Nephron (organoid): ENCODE measurements around the gene STX18.
"Not testable (repeated sequence)": the region's sequence is repeated elsewhere in the genome, so short reads cannot be mapped to it uniquely, and the experiment has no call there.

ENCODE experiments used
- H3K27ac Mint-ChIP-seq, 3 experiments: 2 replicates each; pipeline ENCODE4 v1.8.0; 2020; ENCODE audit warnings: mixed read lengths in 3 of 3, mild to moderate bottlenecking in 2 of 3, moderate library complexity in 1 of 3
- H3K27me3 Mint-ChIP-seq: 2 replicates; pipeline ENCODE4 v1.8.0; 2021; ENCODE audit warnings: low read depth, mild to moderate bottlenecking, moderate library complexity, mixed read lengths
- H3K36me3 Mint-ChIP-seq: 2 replicates; pipeline ENCODE4 v1.8.0; 2020; ENCODE audit warnings: low read depth, mixed read lengths
- H3K4me1 Mint-ChIP-seq: 2 replicates; pipeline ENCODE4 v1.8.0; 2020; ENCODE audit warnings: mixed read lengths
- H3K4me3 Mint-ChIP-seq, 3 experiments: 2 replicates each; pipeline ENCODE4 v1.8.0; 2020; ENCODE audit warnings: mild to moderate bottlenecking in 3 of 3, mixed read lengths in 3 of 3, moderate library complexity in 2 of 3
- H3K9me3 Mint-ChIP-seq: 2 replicates; pipeline ENCODE4 v1.8.0; 2020; ENCODE audit warnings: mixed read lengths
- CTCF ChIP-seq, 3 experiments: fragments of 200-600 bp; sonication (generic); IDR thresholded peaks; one replicate each; pipeline ENCODE4 v1.5.0; 2021; ENCODE audit warnings: antibody characterized with exemption in 3 of 3; ENCODE audit not compliant: unreplicated experiment in 3 of 3

STX18 gene

GRCh38 chr4:4512282-4512681 is 29.6 kb downstream of the STX18 start:
- Mint-ChIP-seq H3K27me3 (no peaks in the 10 kb centered on the region), H3K4me3 (no peak overlapping the region), H3K9me3 (no peaks in the 10 kb centered on the region), H3K4me1 (peaks cover 4% of the 10 kb centered on the region), H3K27ac (no peak overlapping the region), H3K36me3 (peaks cover 4% of the 10 kb centered on the region)
- no peak for TF ChIP-seq CTCF (IDR thresholded peaks at IDR 0.05; ENCODE audit: unreplicated experiment in 3 of 3)

GRCh38 chr4:4510641-4511040 is 31.2 kb downstream of the STX18 start:
- H3K27ac Mint-ChIP-seq, H3K9me3 Mint-ChIP-seq, H3K36me3 Mint-ChIP-seq, H3K4me1 Mint-ChIP-seq, H3K4me3 Mint-ChIP-seq, H3K27me3 Mint-ChIP-seq: not testable (repeated sequence)

GRCh38 chr4:4509521-4509920 is 32.3 kb downstream of the STX18 start:
- TF ChIP-seq CTCF (IDR thresholded peaks at IDR 0.05; ENCODE audit: unreplicated experiment in 3 of 3), result no peak
- H3K27ac Mint-ChIP-seq, result no peak overlapping the region
- no peaks in the 10 kb centered on the region for H3K4me1 Mint-ChIP-seq
- no peak overlapping the region for H3K4me3 Mint-ChIP-seq
- H3K36me3 Mint-ChIP-seq, result peaks cover 7% of the 10 kb centered on the region
- no peaks in the 10 kb centered on the region for H3K9me3 Mint-ChIP-seq
- no peaks in the 10 kb centered on the region for H3K27me3 Mint-ChIP-seq

- H3K27me3 Mint-ChIP-seq, result no peaks in the 10 kb centered on the region
- no peaks in the 10 kb centered on the region for H3K4me1 Mint-ChIP-seq
- no peak overlapping the region for H3K27ac Mint-ChIP-seq
- H3K4me3 Mint-ChIP-seq, result no peak overlapping the region
- H3K9me3 Mint-ChIP-seq, result no peaks in the 10 kb centered on the region
- peak; percentile 47 to 54 (median 49) for TF ChIP-seq CTCF (IDR thresholded peaks at IDR 0.05; ENCODE audit: unreplicated experiment in 3 of 3)
- peaks cover 7% of the 10 kb centered on the region for H3K36me3 Mint-ChIP-seq
Observed at GRCh38 chr4:4507923-4508322, 33.9 kb downstream of the STX18 start.

- H3K4me1 Mint-ChIP-seq, result no peaks in the 10 kb centered on the region
- H3K9me3 Mint-ChIP-seq, result no peaks in the 10 kb centered on the region
- peaks cover 7% of the 10 kb centered on the region for H3K36me3 Mint-ChIP-seq
- TF ChIP-seq CTCF (IDR thresholded peaks at IDR 0.05; ENCODE audit: unreplicated experiment in 3 of 3), result no peak
- H3K4me3 Mint-ChIP-seq, result no peak overlapping the region
- no peak overlapping the region for H3K27ac Mint-ChIP-seq
- H3K27me3 Mint-ChIP-seq, result peaks cover 5% of the 10 kb centered on the region
Observed at GRCh38 chr4:4507403-4507802, 34.4 kb downstream of the STX18 start.

- no peaks in the 10 kb centered on the region for H3K9me3 Mint-ChIP-seq
- H3K36me3 Mint-ChIP-seq, result peaks cover 7% of the 10 kb centered on the region
- no peaks in the 10 kb centered on the region for H3K4me1 Mint-ChIP-seq
- no peak overlapping the region for H3K4me3 Mint-ChIP-seq
- H3K27me3 Mint-ChIP-seq, result peaks cover 5% of the 10 kb centered on the region
- H3K27ac Mint-ChIP-seq, result no peak overlapping the region
- TF ChIP-seq CTCF (IDR thresholded peaks at IDR 0.05; ENCODE audit: unreplicated experiment in 3 of 3), result no peak
Observed at GRCh38 chr4:4506961-4507360, 34.9 kb downstream of the STX18 start.

- not testable (repeated sequence) for H3K27ac Mint-ChIP-seq
Observed at GRCh38 chr4:4505211-4505610, 36.6 kb downstream of the STX18 start.

More at GRCh38 chr4:4505211-4505610, 36.6 kb downstream of the STX18 start:
- H3K27me3 Mint-ChIP-seq, H3K4me3 Mint-ChIP-seq, H3K4me1 Mint-ChIP-seq, H3K36me3 Mint-ChIP-seq, H3K9me3 Mint-ChIP-seq: not testable (repeated sequence)
